Adrenal gland (tissue), 12 donors: Measurements from ENCODE around the gene PPP6C. TPM values are rescaled to one million over a fixed set of nuclear protein-coding genes. Genes with fewer than 3 reads are reported as not detected.

ENCODE experiments used
- DNase-seq, 7 donors: peaks; one replicate each; pipeline ENCODE4 v3.0.0-alpha.2; 2019 to 2020
- H3K27ac ChIP-seq, 5 donors: fragments of 200-600 bp; sonication (generic) in 4 of 5; 1 replicate in 3 of 5; 2 replicates in 2 of 5; pipeline versions ENCODE4 v1.5.1 to v1.8.0; 2016 to 2020; ENCODE audit warnings: mild to moderate bottlenecking in 1 of 5
- H3K27me3 ChIP-seq: fragments of 200-600 bp; 2 replicates; pipeline ENCODE4 v1.8.0; 2021
- H3K36me3 ChIP-seq, 2 donors: fragments of 200-600 bp; replicated peaks in 1 of 2; 1 replicate in 1 of 2; 2 replicates in 1 of 2; pipeline versions ENCODE4 v1.5.1 to v1.8.0; 2018 to 2022
- H3K4me1 ChIP-seq, 2 donors: fragments of 200-600 bp; replicated peaks in 1 of 2; 1 replicate in 1 of 2; 2 replicates in 1 of 2; pipeline versions ENCODE4 v1.5.1 to v1.8.0; 2018 to 2021
- H3K4me3 ChIP-seq, 4 donors: fragments of 200-600 bp; sonication (generic) in 3 of 4; one replicate each; pipeline ENCODE4 v1.5.1; 2016 to 2018
- H3K9me3 ChIP-seq, 3 donors: fragments of 200-600 bp; sonication (generic) in 1 of 3; replicated peaks in 1 of 3; 1 replicate in 2 of 3; 2 replicates in 1 of 3; pipeline versions ENCODE4 v1.5.1 to v1.8.0; 2016 to 2021
- CTCF ChIP-seq, 6 experiments: fragments of 450-650 bp in 4 of 6; fragments of 200-600 bp in 2 of 6; sonication (generic) in 1 of 6; IDR thresholded peaks; 1 replicate in 5 of 6; 2 replicates in 1 of 6; pipeline versions ENCODE4 v1.5.1 to v1.8.0; 2016 to 2021; ENCODE audit warnings: antibody characterized with exemption in 6 of 6, mild to moderate bottlenecking in 2 of 6, moderate library complexity in 1 of 6
- POLR2A ChIP-seq, 2 donors: fragments of 450-650 bp; IDR thresholded peaks; one replicate each; pipeline ENCODE4 v1.6.1; 2017; ENCODE audit warnings: antibody characterized with exemption in 2 of 2, mild to moderate bottlenecking in 2 of 2, moderate library complexity in 1 of 2
- WGBS, 4 donors: extraction: QIAGEN DNeasy Blood & Tissue Kit in 2 of 4; methylation state at CpG; one replicate each; pipeline versions ENCODE4 v1.1.5 to v1.1.7; 2013 to 2017; 5-methylcytosine and 5-hydroxymethylcytosine counted together
- intact Hi-C, 2 donors: fragments of 100-400 bp; cut with DNase I; formaldehyde crosslinking; loops; one replicate each; pipeline versions ENCODE4 v1.14.1 to v1.15.0; 2022 to 2023
- polyA plus RNA-seq, 3 donors: library from polyadenylated mRNA; stranded (reverse); fragments of 200-250 nt in 2 of 3; fragments of 350-450 nt in 1 of 3; fragmentation: Illumina TruSeq in 1 of 3; extraction: RNeasy Lipid Tissue Mini Kit (QIAGEN cat#74804) in 1 of 3; gene quantifications; one replicate each; pipeline ENCODE4 v1.2.3, GENCODE V29; 2013 to 2014
- total RNA-seq, 9 donors: library from RNA; depleted of rRNA in 4 of 9; stranded (reverse); fragments of >200 nt in 4 of 9; fragments of 120-200 nt in 1 of 9; fragmentation: NEBNext Ultra II Directional in 1 of 9; extraction: Animal tissue kit (Norgen Biotek cat#: 25700) in 1 of 9; gene quantifications; one replicate each; pipeline versions ENCODE4 v1.1.0 to v1.2.4, GENCODE V29; 2013 to 2023
- donor health status: healthy with polysubstance abuse.
- donor health status: Bipolar disorder and iron deficiency.
- donor health status: DM: yes; HTN: yes; CAD: no.
- donor health status: DM: no; HTN: no; CAD: no.
- donor health status: DM: no; HTN: no; CAD: no.
- donor health status: DM: yes; HTN: yes; CAD: no.

PPP6C gene
- total and polyA plus RNA-seq, 12 donors, result 15.9 to 71.1 (median 46.3) TPM

- Histone ChIP-seq H3K27me3 (no peaks in the 10 kb centered on the region), H3K9me3 (no peaks in the 10 kb centered on the region), H3K4me3 (no peak overlapping the region), H3K4me1 (peaks cover 0 to 8% of the 10 kb centered on the region in 2 donors), H3K27ac (no peak overlapping the region), H3K36me3 (peaks cover 0 to 22% of the 10 kb centered on the region in 2 donors)
- no peak for DNase-seq
- WGBS, 4 donors, result 52 to 65% (median 58%) methylated on average over 3 of the region's 3 CpGs
- TF ChIP-seq CTCF (IDR thresholded peaks at IDR 0.05), result no peak
- TF ChIP-seq POLR2A (IDR thresholded peaks at IDR 0.05), result no peak
- intact Hi-C loops, result loop anchor here (10.0 kb wide), 2 partner anchors 213 to 283 kb away; partner anchors contain the start of genes ARPC5L (in 1 of the 2) and RPL35 (in 1 of the 2)
Measured at GRCh38 chr9:125147401-125147951, 42.1 kb downstream of the PPP6C start.

GRCh38 chr9:125146247-125146646 lies 43.4 kb downstream of the PPP6C start:
- TF ChIP-seq CTCF (IDR thresholded peaks at IDR 0.05) (no peak), POLR2A (IDR thresholded peaks at IDR 0.05) (no peak)
- no peaks in the 10 kb centered on the region for H3K27me3 ChIP-seq
- H3K27ac ChIP-seq, result no peak overlapping the region
- no peaks in the 10 kb centered on the region for H3K9me3 ChIP-seq
- H3K36me3 ChIP-seq, result peaks cover 0 to 10% of the 10 kb centered on the region in 2 donors
- intact Hi-C loops, result loop anchor here (10.0 kb wide), 2 partner anchors 211 to 281 kb away; partner anchors contain the start of genes ARPC5L (in 1 of the 2) and RPL35 (in 1 of the 2)
- H3K4me3 ChIP-seq, result no peak overlapping the region
- H3K4me1 ChIP-seq, result peaks cover 0 to 20% of the 10 kb centered on the region in 2 donors
- WGBS, 4 donors, result 64 to 70% (median 69%) methylated on average over 4 of the region's 4 CpGs
- no peak for DNase-seq

GRCh38 chr9:125145425-125145824 lies 44.2 kb downstream of the PPP6C start:
- Histone ChIP-seq H3K9me3 (no peaks in the 10 kb centered on the region), H3K36me3 (peaks cover 0 to 2% of the 10 kb centered on the region in 2 donors), H3K27ac (no peak overlapping the region), H3K4me1 (peaks cover 0 to 22% of the 10 kb centered on the region in 2 donors), H3K27me3 (no peaks in the 10 kb centered on the region), H3K4me3 (no peak overlapping the region)
- intact Hi-C loops, result loop anchor here (10.0 kb wide), 2 partner anchors 211 to 281 kb away; partner anchors contain the start of genes ARPC5L (in 1 of the 2) and RPL35 (in 1 of the 2)
- 64 to 75% (median 70%) methylated on average over 4 of the region's 4 CpGs for WGBS, 4 donors
- TF ChIP-seq POLR2A (IDR thresholded peaks at IDR 0.05) (no peak), CTCF (IDR thresholded peaks at IDR 0.05) (no peak)
- no peak for DNase-seq

GRCh38 chr9:125143377-125144090 lies 46.1 kb downstream of the PPP6C start, which contains the start of gene SCAI:
Gene SCAI (minus strand): TSS chr9:125143528. CDS start chr9:125143437, 91 bp downstream.
- TF ChIP-seq CTCF (IDR thresholded peaks at IDR 0.05) (peak; percentile 98 to 100 (median 99)), POLR2A (IDR thresholded peaks at IDR 0.05) (peak; percentile 45 to 82)
- H3K4me1 ChIP-seq, result peaks cover 0 to 22% of the 10 kb centered on the region in 2 donors
- 1 to 3% (median 2%) methylated on average over 17 to 46 of the region's 46 CpGs for WGBS, 4 donors
- peak; percentile 98 to 100 (median 100) for DNase-seq
- no peaks in the 10 kb centered on the region for H3K36me3 ChIP-seq
- H3K9me3 ChIP-seq, result no peaks in the 10 kb centered on the region
- H3K4me3 ChIP-seq, result peak within 1 kb of the TSS; percentile 13 to 87 (median 66)
- H3K27me3 ChIP-seq, result no peaks in the 10 kb centered on the region
- intact Hi-C loops, result loop anchor here (10.0 kb wide), 2 partner anchors 209 to 279 kb away; partner anchors contain the start of genes ARPC5L (in 1 of the 2) and RPL35 (in 1 of the 2)
- H3K27ac ChIP-seq, result peak within 1 kb of the TSS in 3 of 5 donors; percentile 41 to 80 (median 55)
